Peyer's patch (tissue), 4 donors: ENCODE results near the gene CTLA4. TPM values are rescaled to one million over a fixed set of nuclear protein-coding genes. Genes with fewer than 3 reads are reported as not detected.

Experiments used
- DNase-seq, 3 donors: peaks; one replicate each; pipeline ENCODE4 v3.0.0-alpha.2; 2017 to 2019
- H3K27ac ChIP-seq, 4 donors: fragments of 200-600 bp; sonication (generic); one replicate each; pipeline ENCODE4 v1.5.1; 2016 to 2019
- H3K27me3 ChIP-seq, 2 donors: fragments of 200-600 bp; sonication (generic); one replicate each; pipeline ENCODE4 v1.5.1; 2019
- H3K36me3 ChIP-seq, 3 donors: fragments of 200-600 bp; sonication (generic); one replicate each; pipeline ENCODE4 v1.5.1; 2016 to 2019
- H3K4me1 ChIP-seq, 4 donors: fragments of 200-600 bp; sonication (generic); one replicate each; pipeline ENCODE4 v1.5.1; 2016 to 2019
- H3K4me3 ChIP-seq, 4 donors: fragments of 200-600 bp; sonication (generic); 1 replicate in 3 of 4; 2 replicates in 1 of 4; pipeline ENCODE4 v1.5.1; 2016 to 2019; ENCODE audit warnings: mild to moderate bottlenecking in 1 of 4
- H3K9me3 ChIP-seq, 4 donors: fragments of 200-600 bp; sonication (generic); one replicate each; pipeline ENCODE4 v1.5.1; 2016 to 2019; ENCODE audit warnings: mild to moderate bottlenecking in 1 of 4
- POLR2A ChIP-seq, 2 donors: fragments of 450-650 bp; IDR thresholded peaks; one replicate each; pipeline ENCODE4 v1.5.1; 2017; ENCODE audit warnings: antibody characterized with exemption in 2 of 2, mild to moderate bottlenecking in 2 of 2, moderate library complexity in 2 of 2
- total RNA-seq, 4 donors: library from RNA; depleted of rRNA; stranded (reverse); fragments of >200 nt; gene quantifications; one replicate each; pipeline ENCODE4 v1.1.0, GENCODE V29; 2016
- TF ChIP-seq, protein P1 (sequence below), 6 experiments: fragments of 450-650 bp in 4 of 6; fragments of 200-600 bp in 2 of 6; sonication (generic) in 1 of 6; IDR thresholded peaks; one replicate each; pipeline ENCODE4 v1.5.1; 2017 to 2019; ENCODE audit warnings: antibody characterized with exemption in 6 of 6, mild to moderate bottlenecking in 3 of 6, moderate library complexity in 1 of 6

Gene CTLA4
- total RNA-seq, 4 donors from 2014 or later: 42.1 TPM; not detected in 3

DNA sequence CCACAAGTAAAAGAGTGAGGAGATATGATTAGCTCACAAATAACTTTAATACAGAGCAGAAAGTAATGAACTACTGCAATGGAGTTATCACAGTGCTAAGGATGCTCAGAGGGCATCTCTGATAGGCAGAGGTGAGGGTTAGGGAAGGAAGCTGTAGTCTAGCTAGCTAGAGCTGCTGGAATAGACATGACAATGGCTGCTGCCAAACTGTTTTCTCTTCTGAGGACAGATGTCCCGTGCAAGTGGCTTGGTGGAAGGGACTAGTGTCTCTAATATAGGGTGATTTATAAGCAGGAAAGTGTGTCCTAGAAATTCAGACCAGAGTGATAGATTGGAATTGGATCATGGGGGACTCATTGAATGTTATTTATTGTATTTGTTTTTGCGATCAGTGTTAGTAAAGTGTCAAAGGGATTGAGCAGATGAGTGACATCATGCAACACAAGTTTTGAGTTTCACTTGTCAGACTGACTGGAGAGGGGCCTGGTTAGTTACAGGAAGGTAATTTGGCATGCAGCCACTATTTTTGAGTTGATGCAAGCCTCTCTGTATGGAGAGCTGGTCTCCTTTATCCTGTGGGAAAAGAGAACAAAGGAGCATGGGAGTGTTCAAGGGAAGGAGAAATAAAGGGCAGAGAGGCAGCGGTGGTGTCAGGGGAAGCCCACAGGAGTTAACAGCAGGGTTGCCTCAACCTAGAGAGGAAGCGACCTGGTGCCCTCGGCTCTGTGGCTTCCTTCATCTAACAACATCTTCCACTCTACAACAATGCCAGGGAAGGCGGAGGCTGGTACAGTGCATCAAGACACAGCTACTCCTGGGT is 1.9 kb downstream of the CTLA4 start:
- DNase-seq: peak in 2 of 3 donors; percentile 39 to 54
- Histone ChIP-seq H3K36me3 (no peaks in the 10 kb centered on the region), H3K27me3 (no peaks in the 10 kb centered on the region), H3K9me3 (no peaks in the 10 kb centered on the region), H3K27ac (peak overlapping the region in 1 of 4 donors; percentile 65), H3K4me1 (no peaks in the 10 kb centered on the region), H3K4me3 (peak overlapping the region in 1 of 4 donors; percentile 21)
- TF ChIP-seq, protein P1, sequence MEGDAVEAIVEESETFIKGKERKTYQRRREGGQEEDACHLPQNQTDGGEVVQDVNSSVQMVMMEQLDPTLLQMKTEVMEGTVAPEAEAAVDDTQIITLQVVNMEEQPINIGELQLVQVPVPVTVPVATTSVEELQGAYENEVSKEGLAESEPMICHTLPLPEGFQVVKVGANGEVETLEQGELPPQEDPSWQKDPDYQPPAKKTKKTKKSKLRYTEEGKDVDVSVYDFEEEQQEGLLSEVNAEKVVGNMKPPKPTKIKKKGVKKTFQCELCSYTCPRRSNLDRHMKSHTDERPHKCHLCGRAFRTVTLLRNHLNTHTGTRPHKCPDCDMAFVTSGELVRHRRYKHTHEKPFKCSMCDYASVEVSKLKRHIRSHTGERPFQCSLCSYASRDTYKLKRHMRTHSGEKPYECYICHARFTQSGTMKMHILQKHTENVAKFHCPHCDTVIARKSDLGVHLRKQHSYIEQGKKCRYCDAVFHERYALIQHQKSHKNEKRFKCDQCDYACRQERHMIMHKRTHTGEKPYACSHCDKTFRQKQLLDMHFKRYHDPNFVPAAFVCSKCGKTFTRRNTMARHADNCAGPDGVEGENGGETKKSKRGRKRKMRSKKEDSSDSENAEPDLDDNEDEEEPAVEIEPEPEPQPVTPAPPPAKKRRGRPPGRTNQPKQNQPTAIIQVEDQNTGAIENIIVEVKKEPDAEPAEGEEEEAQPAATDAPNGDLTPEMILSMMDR (IDR thresholded peaks at IDR 0.05): no peak
- no peak for TF ChIP-seq POLR2A (IDR thresholded peaks at IDR 0.05)

DNA sequence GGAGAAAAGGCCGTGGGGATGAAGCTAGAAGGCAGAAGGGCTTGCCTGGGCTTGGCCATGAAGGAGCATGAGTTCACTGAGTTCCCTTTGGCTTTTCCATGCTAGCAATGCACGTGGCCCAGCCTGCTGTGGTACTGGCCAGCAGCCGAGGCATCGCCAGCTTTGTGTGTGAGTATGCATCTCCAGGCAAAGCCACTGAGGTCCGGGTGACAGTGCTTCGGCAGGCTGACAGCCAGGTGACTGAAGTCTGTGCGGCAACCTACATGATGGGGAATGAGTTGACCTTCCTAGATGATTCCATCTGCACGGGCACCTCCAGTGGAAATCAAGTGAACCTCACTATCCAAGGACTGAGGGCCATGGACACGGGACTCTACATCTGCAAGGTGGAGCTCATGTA is 2.9 kb downstream of the CTLA4 start:
- peak overlapping the region in 1 of 4 donors; percentile 65 for H3K27ac ChIP-seq
- H3K36me3 ChIP-seq: no peaks in the 10 kb centered on the region

DNA sequence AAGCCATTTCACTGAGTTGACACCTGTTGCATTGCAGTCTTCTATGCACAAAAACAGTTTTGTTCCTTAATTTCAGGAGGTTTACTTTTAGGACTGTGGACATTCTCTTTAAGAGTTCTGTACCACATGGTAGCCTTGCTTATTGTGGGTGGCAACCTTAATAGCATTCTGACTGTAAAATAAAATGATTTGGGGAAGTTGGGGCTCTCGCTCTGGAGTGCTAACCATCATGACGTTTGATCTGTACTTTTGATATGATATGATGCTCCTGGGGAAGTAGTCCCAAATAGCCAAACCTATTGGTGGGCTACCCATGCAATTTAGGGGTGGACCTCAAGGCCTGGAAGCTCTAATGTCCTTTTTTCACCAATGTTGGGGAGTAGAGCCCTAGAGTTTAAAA is 3.4 kb downstream of the CTLA4 start:
- H3K27me3 ChIP-seq: no peaks in the 10 kb centered on the region
- peak overlapping the region in 1 of 4 donors; percentile 0 for H3K4me3 ChIP-seq
- TF ChIP-seq POLR2A (IDR thresholded peaks at IDR 0.05): no peak
- TF ChIP-seq, protein P1 (IDR thresholded peaks at IDR 0.05): no peak
- peak overlapping the region in 2 of 4 donors; percentile 22 to 65 for H3K27ac ChIP-seq
- no peaks in the 10 kb centered on the region for H3K36me3 ChIP-seq
- no peaks in the 10 kb centered on the region for H3K9me3 ChIP-seq
- no peak for DNase-seq
- no peaks in the 10 kb centered on the region for H3K4me1 ChIP-seq

More for the DNA sequence above, 2.9 kb downstream of the CTLA4 start:
- Histone ChIP-seq H3K4me1 (no peaks in the 10 kb centered on the region), H3K27me3 (no peaks in the 10 kb centered on the region), H3K4me3 (peak overlapping the region in 1 of 4 donors; percentile 0), H3K9me3 (no peaks in the 10 kb centered on the region)
- DNase-seq: no peak
- TF ChIP-seq, protein P1 (IDR thresholded peaks at IDR 0.05): no peak

DNA sequence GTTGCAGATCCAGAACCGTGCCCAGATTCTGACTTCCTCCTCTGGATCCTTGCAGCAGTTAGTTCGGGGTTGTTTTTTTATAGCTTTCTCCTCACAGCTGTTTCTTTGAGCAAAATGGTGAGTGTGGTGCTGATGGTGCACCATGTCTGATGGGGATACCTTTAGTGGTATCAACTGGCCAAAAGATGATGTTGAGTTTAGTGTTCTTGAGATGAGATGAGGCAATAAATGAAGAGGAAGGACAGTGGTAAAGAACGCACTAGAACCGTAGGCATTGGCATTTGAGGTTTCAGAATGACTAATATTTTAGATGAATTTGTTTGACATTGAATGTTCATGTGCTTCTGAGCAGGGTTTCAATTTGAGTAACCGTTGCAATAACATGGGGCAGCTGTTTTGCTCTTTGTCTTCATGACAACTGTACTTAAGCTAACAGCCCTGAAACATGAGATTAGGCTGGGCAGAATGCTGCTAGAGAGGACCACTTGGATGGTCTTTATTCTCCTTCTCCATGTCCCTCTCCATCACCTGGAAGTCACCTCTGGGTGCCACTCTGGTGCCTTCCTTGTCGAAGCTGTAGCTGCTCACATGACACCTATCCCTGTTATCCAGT is 3.9 kb downstream of the CTLA4 start:
- Histone ChIP-seq H3K4me1 (no peaks in the 10 kb centered on the region), H3K9me3 (no peaks in the 10 kb centered on the region), H3K27me3 (no peaks in the 10 kb centered on the region), H3K27ac (peak overlapping the region in 2 of 4 donors; percentile 22 to 65), H3K4me3 (no peak overlapping the region), H3K36me3 (no peaks in the 10 kb centered on the region)
- DNase-seq: no peak
- TF ChIP-seq, protein P1 (IDR thresholded peaks at IDR 0.05): no peak
- no peak for TF ChIP-seq POLR2A (IDR thresholded peaks at IDR 0.05)

DNA sequence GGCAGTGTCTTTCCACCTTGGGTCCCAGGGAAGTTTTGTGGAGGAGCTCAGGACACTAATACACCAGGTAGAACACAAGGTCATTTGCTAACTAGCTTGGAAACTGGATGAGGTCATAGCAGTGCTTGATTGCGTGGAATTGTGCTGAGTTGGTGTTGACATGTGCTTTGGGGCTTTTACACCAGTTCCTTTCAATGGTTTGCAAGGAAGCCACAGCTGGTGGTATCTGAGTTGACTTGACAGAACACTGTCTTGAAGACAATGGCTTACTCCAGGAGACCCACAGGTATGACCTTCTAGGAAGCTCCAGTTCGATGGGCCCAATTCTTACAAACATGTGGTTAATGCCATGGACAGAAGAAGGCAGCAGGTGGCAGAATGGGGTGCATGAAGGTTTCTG is 5.9 kb downstream of the CTLA4 start:
- TF ChIP-seq, protein P1 (IDR thresholded peaks at IDR 0.05): no peak
- H3K27ac ChIP-seq: no peak overlapping the region
- no peak overlapping the region for H3K4me3 ChIP-seq
- no peak for DNase-seq
- H3K4me1 ChIP-seq: no peaks in the 10 kb centered on the region
- no peaks in the 10 kb centered on the region for H3K27me3 ChIP-seq
- H3K9me3 ChIP-seq: no peaks in the 10 kb centered on the region
- no peaks in the 10 kb centered on the region for H3K36me3 ChIP-seq
